GM19395 (cell line): ENCODE results near the gene SH2D5.
"Not testable (repeated sequence)": the region's sequence is repeated elsewhere in the genome, so short reads cannot be mapped to it uniquely, and the experiment has no call there.

ENCODE experiments used
- ATAC-seq: cut with Tn5 transposase; IDR thresholded peaks from one replicate; pipeline ENCODE4 v1.9.1; 2021; ENCODE audit warnings: mild to moderate bottlenecking, moderate library complexity; ENCODE audit not compliant: unreplicated experiment

SH2D5 gene

GRCh38 chr1:20696397-20697333 is 35.8 kb downstream of the SH2D5 start:
- peak; percentile 73 for ATAC-seq

GRCh38 chr1:20695515-20695914 is 37.0 kb downstream of the SH2D5 start:
- ATAC-seq = no peak

GRCh38 chr1:20693623-20694022 is 38.9 kb downstream of the SH2D5 start:
- ATAC-seq = no peak

GRCh38 chr1:20691872-20692271 is 40.6 kb downstream of the SH2D5 start:
- ATAC-seq = no peak

GRCh38 chr1:20689645-20690056 is 42.9 kb downstream of the SH2D5 start:
- ATAC-seq = no peak

GRCh38 chr1:20686883-20687725 is 45.4 kb downstream of the SH2D5 start:
- no peak for ATAC-seq

GRCh38 chr1:20685741-20686140 is 46.8 kb downstream of the SH2D5 start:
- ATAC-seq = no peak

GRCh38 chr1:20685099-20685662 is 47.3 kb downstream of the SH2D5 start:
- no peak for ATAC-seq

GRCh38 chr1:20684651-20685050 is 47.9 kb downstream of the SH2D5 start:
- ATAC-seq = no peak

GRCh38 chr1:20684050-20684620 is 48.4 kb downstream of the SH2D5 start:
- ATAC-seq = no peak

- ATAC-seq = no peak
Observed at GRCh38 chr1:20683614-20684013, 48.9 kb downstream of the SH2D5 start.

GRCh38 chr1:20682571-20683236 is 49.8 kb downstream of the SH2D5 start:
- ATAC-seq = no peak

GRCh38 chr1:20681999-20682398 is 50.5 kb downstream of the SH2D5 start:
- no peak for ATAC-seq

GRCh38 chr1:20680269-20680668 is 52.2 kb downstream of the SH2D5 start:
- no peak for ATAC-seq

- no peak for ATAC-seq
Observed at GRCh38 chr1:20678599-20678998, 53.9 kb downstream of the SH2D5 start.

GRCh38 chr1:20673626-20674025 is 58.9 kb downstream of the SH2D5 start:
- not testable (repeated sequence) for ATAC-seq

- no peak for ATAC-seq
Observed at GRCh38 chr1:20672265-20672632, 60.3 kb downstream of the SH2D5 start.

GRCh38 chr1:20670936-20671335 is 61.6 kb downstream of the SH2D5 start:
- no peak for ATAC-seq
